ENCODE measurements around the gene APP. TPM values are rescaled to one million over a fixed set of nuclear protein-coding genes. Genes with fewer than 3 reads are reported as not detected.

APP gene
- total and polyA plus RNA-seq, 2 of the 13 experiments (the other 11 are each of a cell fraction or from before 2014, with no cell fraction given): 70.6 to 262 TPM

DNA sequence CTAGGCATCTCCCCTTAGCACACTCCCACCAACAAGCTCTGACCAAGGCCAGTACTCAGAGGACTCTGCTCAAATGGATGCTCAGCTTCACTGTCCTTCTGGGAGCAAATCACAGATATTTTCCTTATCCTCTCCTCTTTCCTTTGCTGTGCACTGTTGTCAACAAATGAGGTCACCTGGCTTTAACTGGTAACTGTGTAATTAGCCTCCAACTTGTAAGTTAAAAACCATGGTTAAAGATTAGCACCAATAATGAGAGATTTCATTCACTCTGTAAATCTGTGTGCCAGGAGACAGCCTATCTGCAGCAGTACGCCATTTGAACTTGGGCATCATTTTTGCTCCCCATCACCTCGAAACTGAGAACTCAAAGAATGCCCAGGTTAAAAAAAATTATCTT lies 286.3 kb downstream of the APP start (continued):
- TF ChIP-seq SMC3 (IDR thresholded peaks at IDR 0.05; ENCODE audit: low read length): no peak
- no peak for TF ChIP-seq MED13 (CRISPR knock-in tag; IDR thresholded peaks at IDR 0.05)

- 53% methylated on average over 17 of the region's 17 CpGs for WGBS (ENCODE audit: low lambda C conversion rate)
- peak; percentile 78 for ATAC-seq
- Histone ChIP-seq H3K4me2 (ENCODE audit: low read depth, low read length) (no peak overlapping the region), H4K20me1 (ENCODE audit: insufficient read depth, low read length) (no peaks in the 10 kb centered on the region), H3K36me3 (replicated peaks in 1 of 2; ENCODE audit: control insufficient read depth in 1 of 2, insufficient read depth in 2 of 2, low read length in 2 of 2) (peaks cover 0 to 7% of the 10 kb centered on the region in 2 experiments; a peak in 1 of 5 replicates), H2AFZ (ENCODE audit: low read length) (no peak overlapping the region), H3K4me1 (ENCODE audit: insufficient read depth, low read length) (peaks cover 24% of the 10 kb centered on the region), H3K27me3 (ENCODE audit: control insufficient read depth in 1 of 2, insufficient read depth in 2 of 2, low read length in 2 of 2) (no peaks in the 10 kb centered on the region), H3K79me2 (ENCODE audit: insufficient read depth, low read length) (no peaks in the 10 kb centered on the region), H3K4me3 (replicated peaks in 1 of 3; ENCODE audit: insufficient read depth in 1 of 3, low read depth in 2 of 3, low read length in 3 of 3) (no peak overlapping the region), H3K9ac (ENCODE audit: insufficient read depth, low read depth, low read length) (no peak overlapping the region), H3K9me3 (ENCODE audit: low read length) (no peaks in the 10 kb centered on the region), H3K27ac (ENCODE audit: extremely low read length, insufficient read depth, low read length) (no peak overlapping the region)
- peak; percentile 85 for FAIRE-seq
- BruUV-seq (replicated peaks): no TSS peak
- in situ Hi-C loops (cut with HindIII; ENCODE audit: extremely low pct_ligation_motif_present, low pct_unique_long_range_greater_than_20kb): loop anchor here (10.0 kb wide), 1 partner anchor 293 kb away; the partner anchor contains the start of gene APP
- DNase-seq (ENCODE audit: low spot score): peak; percentile 39
- intact Hi-C loops (cut with micrococcal nuclease; ENCODE audit: unreplicated experiment): loop anchor here (1.0 to 2.0 kb wide), 2 partner anchors 290 to 835 kb away; no protein-coding TSS in a partner anchor
- ChIA-PET CTCF (ENCODE audit: low intra/inter-chr PET ratio, low total read pairs) (interaction anchor here (1.8 kb wide), 1 partner anchor 835 kb away, joined by 8 read pairs; no protein-coding TSS in a partner anchor), POLR2A (no interaction called here)
- TF ChIP-seq ZBTB33 (CRISPR knock-in tag; IDR thresholded peaks at IDR 0.05) (0 out of 2 replicates have a peak, but pooled peaks have one; percentile 26), SMC3 (IDR thresholded peaks at IDR 0.05; ENCODE audit: low read length) (peak; percentile 74), KDM6A (CRISPR knock-in tag; IDR thresholded peaks at IDR 0.05; ENCODE audit: low read depth) (no peak), NR2F6 (IDR thresholded peaks at IDR 0.05) (no peak), NR2F6 (CRISPR knock-in tag; IDR thresholded peaks at IDR 0.05) (no peak), XRCC5 (optimal IDR thresholded peaks at IDR 0.05; ENCODE audit: low read length) (peak; percentile 71), RAD21 (CRISPR knock-in tag; IDR thresholded peaks at IDR 0.05) (peak; percentile 60; the same call in 1 of the 2 replicates), GATAD1 (CRISPR knock-in tag; IDR thresholded peaks at IDR 0.05) (no peak), STAG1 (CRISPR knock-in tag; IDR thresholded peaks at IDR 0.05) (peak; percentile 81)
- TF ChIP-seq, protein P1, sequence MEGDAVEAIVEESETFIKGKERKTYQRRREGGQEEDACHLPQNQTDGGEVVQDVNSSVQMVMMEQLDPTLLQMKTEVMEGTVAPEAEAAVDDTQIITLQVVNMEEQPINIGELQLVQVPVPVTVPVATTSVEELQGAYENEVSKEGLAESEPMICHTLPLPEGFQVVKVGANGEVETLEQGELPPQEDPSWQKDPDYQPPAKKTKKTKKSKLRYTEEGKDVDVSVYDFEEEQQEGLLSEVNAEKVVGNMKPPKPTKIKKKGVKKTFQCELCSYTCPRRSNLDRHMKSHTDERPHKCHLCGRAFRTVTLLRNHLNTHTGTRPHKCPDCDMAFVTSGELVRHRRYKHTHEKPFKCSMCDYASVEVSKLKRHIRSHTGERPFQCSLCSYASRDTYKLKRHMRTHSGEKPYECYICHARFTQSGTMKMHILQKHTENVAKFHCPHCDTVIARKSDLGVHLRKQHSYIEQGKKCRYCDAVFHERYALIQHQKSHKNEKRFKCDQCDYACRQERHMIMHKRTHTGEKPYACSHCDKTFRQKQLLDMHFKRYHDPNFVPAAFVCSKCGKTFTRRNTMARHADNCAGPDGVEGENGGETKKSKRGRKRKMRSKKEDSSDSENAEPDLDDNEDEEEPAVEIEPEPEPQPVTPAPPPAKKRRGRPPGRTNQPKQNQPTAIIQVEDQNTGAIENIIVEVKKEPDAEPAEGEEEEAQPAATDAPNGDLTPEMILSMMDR (CRISPR knock-in tag; IDR thresholded peaks at IDR 0.05): peak; percentile 85
Measured at GRCh38 chr21:25881524-25882376, 288.8 kb downstream of the APP start.

Measured in HepG2 (cell line).